GM19452 (cell line): ENCODE measurements around the gene OR2AT4.
"Not testable (repeated sequence)": the region's sequence is repeated elsewhere in the genome, so short reads cannot be mapped to it uniquely, and the experiment has no call there.

Source experiments
- ATAC-seq: cut with Tn5 transposase; IDR thresholded peaks from one replicate; pipeline ENCODE4 v1.9.1; 2021; ENCODE audit not compliant: unreplicated experiment

OR2AT4 gene

GRCh38 chr11:75103380-75104026 lies 6.8 kb upstream of the OR2AT4 start:
- ATAC-seq, result no peak

GRCh38 chr11:75101424-75102128 lies 4.9 kb upstream of the OR2AT4 start:
- no peak for ATAC-seq

GRCh38 chr11:75100314-75100713 lies 3.6 kb upstream of the OR2AT4 start:
- peak; percentile 95 for ATAC-seq

- ATAC-seq, result no peak
Observed at GRCh38 chr11:75099635-75100034, 3.0 kb upstream of the OR2AT4 start.

- ATAC-seq, result not testable (repeated sequence)
Observed at GRCh38 chr11:75098835-75099439, 2.3 kb upstream of the OR2AT4 start.

GRCh38 chr11:75098181-75098580 lies 1.5 kb upstream of the OR2AT4 start:
- not testable (repeated sequence) for ATAC-seq

GRCh38 chr11:75097173-75097557 lies 489 bp upstream of the OR2AT4 start:
- ATAC-seq, result no peak

- not testable (repeated sequence) for ATAC-seq
Observed at GRCh38 chr11:75094382-75094781, 2.3 kb downstream of the OR2AT4 start.

GRCh38 chr11:75090671-75091177 lies 6.0 kb downstream of the OR2AT4 start:
- no peak for ATAC-seq

GRCh38 chr11:75087319-75088305 lies 9.1 kb downstream of the OR2AT4 start:
- ATAC-seq, result no peak

GRCh38 chr11:75084883-75085282 lies 11.8 kb downstream of the OR2AT4 start:
- ATAC-seq, result no peak

GRCh38 chr11:75083217-75083605 lies 13.5 kb downstream of the OR2AT4 start:
- ATAC-seq, result no peak

GRCh38 chr11:75082601-75083216 lies 14.0 kb downstream of the OR2AT4 start:
- no peak for ATAC-seq

- ATAC-seq, result no peak
Observed at GRCh38 chr11:75079546-75079945, 17.1 kb downstream of the OR2AT4 start.

GRCh38 chr11:75078233-75078632 lies 18.4 kb downstream of the OR2AT4 start:
- no peak for ATAC-seq

GRCh38 chr11:75077316-75077715 lies 19.4 kb downstream of the OR2AT4 start:
- no peak for ATAC-seq

- ATAC-seq, result no peak
Observed at GRCh38 chr11:75076671-75077070, 20.0 kb downstream of the OR2AT4 start.

- no peak for ATAC-seq
Observed at GRCh38 chr11:75073459-75074190, 23.1 kb downstream of the OR2AT4 start.

GRCh38 chr11:75072582-75072981 lies 24.1 kb downstream of the OR2AT4 start:
- ATAC-seq, result no peak

GRCh38 chr11:75069473-75069872 lies 27.2 kb downstream of the OR2AT4 start:
- ATAC-seq, result no peak
